Progenitor cell of endocrine pancreas (in vitro differentiated cells): ENCODE results near the gene ZNF804B. TPM values are rescaled to one million over a fixed set of nuclear protein-coding genes. Genes with fewer than 3 reads are reported as not detected.

Experiments used
- DNase-seq: peaks from one replicate; pipeline ENCODE4 v3.0.0; 2021; ENCODE audit warnings: low spot score; ENCODE audit not compliant: unreplicated experiment
- H3K27ac Mint-ChIP-seq: 2 replicates; pipeline ENCODE4 v1.8.0; 2021; ENCODE audit warnings: mild to moderate bottlenecking, moderate library complexity, mixed read lengths
- H3K27me3 Mint-ChIP-seq: 2 replicates; pipeline ENCODE4 v1.8.0; 2021; ENCODE audit warnings: mixed read lengths
- H3K36me3 Mint-ChIP-seq: 2 replicates; pipeline ENCODE4 v1.8.0; 2022; ENCODE audit warnings: mixed read lengths; ENCODE audit not compliant: insufficient read depth
- H3K4me1 Mint-ChIP-seq: 2 replicates; pipeline ENCODE4 v1.8.0; 2021; ENCODE audit warnings: low read depth, mixed read lengths
- H3K4me3 Mint-ChIP-seq: 2 replicates; pipeline ENCODE4 v1.8.0; 2021; ENCODE audit warnings: low read depth, mild to moderate bottlenecking, moderate library complexity, mixed read lengths
- H3K9me3 Mint-ChIP-seq: 2 replicates; pipeline ENCODE4 v1.8.0; 2021; ENCODE audit warnings: low read depth, mixed read lengths
- CTCF ChIP-seq: fragments of 200-600 bp; sonication (generic); IDR thresholded peaks from one replicate; pipeline ENCODE4 v1.5.0; 2021; ENCODE audit warnings: antibody characterized with exemption, mild to moderate bottlenecking; ENCODE audit not compliant: unreplicated experiment
- total RNA-seq: library from RNA; stranded (reverse); gene quantifications from 2 replicates; pipeline ENCODE4 v1.2.1, GENCODE V29; 2021

Gene ZNF804B
- total RNA-seq, 1 donor from 2014 or later = not detected

GRCh38 chr7:89133357-89133756 is 373.9 kb downstream of the ZNF804B start:
- Mint-ChIP-seq H3K36me3 (no peaks in the 10 kb centered on the region), H3K4me3 (no peak overlapping the region), H3K4me1 (no peaks in the 10 kb centered on the region), H3K27me3 (no peaks in the 10 kb centered on the region), H3K27ac (no peak overlapping the region), H3K9me3 (peaks cover 2% of the 10 kb centered on the region)
- TF ChIP-seq CTCF = no peak
- DNase-seq = no peak

DNA sequence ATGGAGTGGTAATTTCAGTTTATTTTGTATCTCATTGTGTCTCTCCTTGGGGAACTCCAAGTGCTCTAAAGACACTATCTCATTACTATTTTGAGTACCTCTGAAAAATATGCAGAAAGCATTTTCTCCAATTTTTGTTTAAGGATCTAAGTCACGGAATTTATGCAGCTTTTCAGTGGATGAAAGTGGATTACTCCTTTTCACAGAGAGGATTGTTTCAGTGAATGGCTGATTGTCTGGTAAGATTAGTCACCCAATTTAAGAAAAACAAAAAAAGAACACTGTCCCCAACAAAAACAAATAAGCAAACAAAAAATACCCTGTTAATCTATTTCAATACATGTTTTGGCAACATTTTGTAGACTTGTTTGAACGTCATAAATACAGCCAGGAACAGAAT is 374.3 kb downstream of the ZNF804B start:
- DNase-seq = no peak
- H3K27ac Mint-ChIP-seq = no peak overlapping the region
- no peaks in the 10 kb centered on the region for H3K36me3 Mint-ChIP-seq
- TF ChIP-seq CTCF = no peak
- H3K4me3 Mint-ChIP-seq = no peak overlapping the region
- H3K27me3 Mint-ChIP-seq = no peaks in the 10 kb centered on the region
- H3K4me1 Mint-ChIP-seq = no peaks in the 10 kb centered on the region
- peaks cover 4% of the 10 kb centered on the region for H3K9me3 Mint-ChIP-seq

- Mint-ChIP-seq H3K4me1 (no peaks in the 10 kb centered on the region), H3K9me3 (no peaks in the 10 kb centered on the region)
- DNase-seq = no peak
Measured at GRCh38 chr7:89145801-89146200, 386.3 kb downstream of the ZNF804B start.

DNA sequence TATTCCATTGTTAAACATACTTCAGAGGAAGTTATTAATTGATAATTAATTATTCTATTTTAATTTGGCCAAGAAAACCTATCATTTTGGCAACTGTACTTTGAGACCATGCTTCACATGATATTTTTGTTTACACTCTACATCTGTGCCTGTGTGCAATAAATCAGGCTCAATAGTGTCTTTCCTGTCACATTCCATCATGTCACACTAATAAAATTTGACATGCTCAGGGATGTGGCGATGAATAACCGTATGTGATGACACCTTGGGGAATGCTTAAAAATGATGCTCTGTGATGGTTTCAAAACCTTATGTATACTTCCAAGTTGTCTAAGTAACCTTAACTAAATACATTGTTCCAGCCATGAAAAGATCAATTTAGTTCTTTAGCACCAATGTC is 400.6 kb downstream of the ZNF804B start:
- Mint-ChIP-seq H3K9me3 (no peaks in the 10 kb centered on the region), H3K4me1 (peaks cover 3% of the 10 kb centered on the region), H3K36me3 (no peaks in the 10 kb centered on the region), H3K27me3 (no peaks in the 10 kb centered on the region), H3K27ac (no peak overlapping the region), H3K4me3 (no peak overlapping the region)
- no peak for DNase-seq
- no peak for TF ChIP-seq CTCF

More at GRCh38 chr7:89145801-89146200, 386.3 kb downstream of the ZNF804B start:
- Mint-ChIP-seq H3K36me3 (no peaks in the 10 kb centered on the region), H3K27me3 (no peaks in the 10 kb centered on the region), H3K4me3 (no peak overlapping the region), H3K27ac (no peak overlapping the region)
- TF ChIP-seq CTCF = no peak

DNA sequence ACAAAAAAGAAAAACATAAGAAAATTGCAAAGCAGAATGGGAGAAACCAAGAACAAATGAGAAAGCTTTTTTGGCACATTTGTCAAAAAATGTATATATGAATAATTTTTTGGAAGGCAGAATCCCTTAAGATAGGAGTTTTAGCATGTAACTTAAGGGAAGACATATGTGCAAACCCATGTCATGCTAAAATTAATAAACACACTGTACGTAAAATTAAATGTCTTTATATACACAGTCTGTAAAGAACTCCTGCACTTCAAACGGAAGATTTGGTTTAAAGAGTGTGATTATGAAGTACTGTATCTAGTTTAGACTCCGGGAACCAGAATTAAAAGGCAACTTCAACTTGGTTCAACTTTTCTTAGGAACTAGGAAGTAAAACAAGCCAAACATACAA is 405.9 kb downstream of the ZNF804B start:
- Mint-ChIP-seq H3K9me3 (no peaks in the 10 kb centered on the region), H3K4me1 (no peaks in the 10 kb centered on the region)
- no peak for DNase-seq

More for the DNA sequence above, 405.9 kb downstream of the ZNF804B start:
- TF ChIP-seq CTCF = no peak
- Mint-ChIP-seq H3K27ac (no peak overlapping the region), H3K4me3 (no peak overlapping the region), H3K27me3 (no peaks in the 10 kb centered on the region), H3K36me3 (no peaks in the 10 kb centered on the region)
